Stomach (tissue), 9 donors: ENCODE results near the gene CLSTN2. TPM values are rescaled to one million over a fixed set of nuclear protein-coding genes. Genes with fewer than 3 reads are reported as not detected.

ENCODE experiments used
- DNase-seq, 2 donors: peaks; one replicate each; pipeline versions ENCODE4 v3.0.0 to v3.0.0-alpha.2; 2013 to 2019
- H3K27ac ChIP-seq, 5 donors: fragments of 200-600 bp in 4 of 5; sonication (generic) in 4 of 5; one replicate each; pipeline ENCODE4 v1.5.1; 2013 to 2019; ENCODE audit warnings: mild to moderate bottlenecking in 1 of 5, moderate library complexity in 1 of 5
- H3K27me3 ChIP-seq, 3 donors: fragments of 200-600 bp; sonication (generic); one replicate each; pipeline ENCODE4 v1.5.1; 2017 to 2019; ENCODE audit warnings: mixed run types in 1 of 3
- H3K36me3 ChIP-seq, 4 donors: fragments of 200-600 bp; sonication (generic); 1 replicate in 3 of 4; 2 replicates in 1 of 4; pipeline ENCODE4 v1.5.1; 2016 to 2019
- H3K4me1 ChIP-seq, 4 donors: fragments of 200-600 bp; sonication (generic); one replicate each; pipeline ENCODE4 v1.5.1; 2016 to 2019
- H3K4me3 ChIP-seq, 4 donors: fragments of 200-600 bp; sonication (generic) in 3 of 4; one replicate each; pipeline ENCODE4 v1.5.1; 2016 to 2019; ENCODE audit warnings: mild to moderate bottlenecking in 1 of 4
- H3K9me3 ChIP-seq, 4 donors: fragments of 200-600 bp; sonication (generic); one replicate each; pipeline ENCODE4 v1.5.1; 2016 to 2019
- CTCF ChIP-seq, 7 experiments: fragments of 450-650 bp in 4 of 7; fragments of 200-600 bp in 3 of 7; sonication (generic) in 3 of 7; IDR thresholded peaks; one replicate each; pipeline ENCODE4 v1.5.1; 2016 to 2019; ENCODE audit warnings: antibody characterized with exemption in 7 of 7, control low read depth in 2 of 7, mild to moderate bottlenecking in 1 of 7
- EP300 ChIP-seq: sonication (generic); formaldehyde crosslinking; IDR thresholded peaks from one replicate; pipeline ENCODE4 v1.6.1; 2017; ENCODE audit warnings: antibody characterized with exemption
- POLR2A ChIP-seq, 4 donors: fragments of 450-650 bp; IDR thresholded peaks; one replicate each; pipeline ENCODE4 v1.6.1; 2016; ENCODE audit warnings: antibody characterized with exemption in 4 of 4, control low read depth in 2 of 4, mild to moderate bottlenecking in 1 of 4, moderate library complexity in 1 of 4
- POLR2AphosphoS5 ChIP-seq, 3 donors: sonication (generic); formaldehyde crosslinking; IDR thresholded peaks; one replicate each; pipeline ENCODE4 v1.6.1; 2016; ENCODE audit warnings: antibody characterized with exemption in 3 of 3
- WGBS, 5 donors: extraction: QIAGEN DNeasy Blood & Tissue Kit in 3 of 5; methylation state at CpG; one replicate each; pipeline versions ENCODE4 v1.1.5 to v1.1.7; 2013 to 2018; 5-methylcytosine and 5-hydroxymethylcytosine counted together
- intact Hi-C: fragments of 100-400 bp; cut with DNase I; formaldehyde crosslinking; loops from one replicate; pipeline ENCODE4 v1.15.1; 2023; ENCODE audit warnings: low total_unique reads
- polyA plus RNA-seq, 3 donors: library from polyadenylated mRNA; stranded (reverse); fragments of 200-250 nt; gene quantifications; one replicate each; pipeline ENCODE4 v1.2.3, GENCODE V29; 2013
- total RNA-seq, 5 donors: library from RNA; depleted of rRNA; stranded (reverse); fragments of >200 nt; gene quantifications; one replicate each; pipeline versions ENCODE4 v1.1.0 to v1.2.3, GENCODE V29; 2014 to 2016
- donor health status: healthy with polysubstance abuse.
- donor health status: Bipolar disorder and iron deficiency.
- donor health status: healthy.

The CLSTN2 gene
- total and polyA plus RNA-seq, 8 donors: 0.10 to 5.4 (median 1.7) TPM

- Histone ChIP-seq H3K4me3 (no peak overlapping the region), H3K27me3 (no peaks in the 10 kb centered on the region), H3K9me3 (no peaks in the 10 kb centered on the region), H3K36me3 (no peaks in the 10 kb centered on the region), H3K27ac (peak overlapping the region in 2 of 5 donors; percentile 20 to 76), H3K4me1 (peaks cover 0 to 5% (median 0%) of the 10 kb centered on the region in 4 donors)
- 37 to 62% (median 50%) methylated on average over 6 of the region's 6 CpGs for WGBS, 5 donors
- intact Hi-C loops: no loop called here
- TF ChIP-seq POLR2A (IDR thresholded peaks at IDR 0.05) (no peak), CTCF (IDR thresholded peaks at IDR 0.05) (no peak), EP300 (no peak), POLR2AphosphoS5 (IDR thresholded peaks at IDR 0.05) (no peak)
- DNase-seq: peak in 1 of 2 donors; percentile 53
Observed at GRCh38 chr3:140055092-140055791, 120.3 kb downstream of the CLSTN2 start.

- Histone ChIP-seq H3K4me1 (peaks cover 0 to 5% (median 0%) of the 10 kb centered on the region in 4 donors), H3K4me3 (no peak overlapping the region), H3K27me3 (no peaks in the 10 kb centered on the region), H3K36me3 (no peaks in the 10 kb centered on the region), H3K27ac (peak overlapping the region in 1 of 5 donors; percentile 76), H3K9me3 (no peaks in the 10 kb centered on the region)
- 77 to 91% (median 87%) methylated on average over 4 of the region's 4 CpGs for WGBS, 5 donors
- intact Hi-C loops: no loop called here
- no peak for DNase-seq
- no peak for TF ChIP-seq CTCF (IDR thresholded peaks at IDR 0.05)
- TF ChIP-seq EP300: no peak
- no peak for TF ChIP-seq POLR2A (IDR thresholded peaks at IDR 0.05)
- TF ChIP-seq POLR2AphosphoS5 (IDR thresholded peaks at IDR 0.05): no peak
Observed at GRCh38 chr3:140056047-140056446, 121.1 kb downstream of the CLSTN2 start.

- Histone ChIP-seq H3K36me3 (no peaks in the 10 kb centered on the region), H3K27me3 (no peaks in the 10 kb centered on the region), H3K9me3 (peaks cover 0 to 6% (median 0%) of the 10 kb centered on the region in 4 donors), H3K27ac (no peak overlapping the region), H3K4me3 (no peak overlapping the region), H3K4me1 (no peaks in the 10 kb centered on the region)
- 70 to 94% (median 84%) methylated on average over 2 of the region's 2 CpGs for WGBS, 5 donors
- no peak for DNase-seq
- intact Hi-C loops: no loop called here
- TF ChIP-seq CTCF (IDR thresholded peaks at IDR 0.05): no peak
- TF ChIP-seq POLR2A (IDR thresholded peaks at IDR 0.05): no peak
- no peak for TF ChIP-seq EP300
- TF ChIP-seq POLR2AphosphoS5 (IDR thresholded peaks at IDR 0.05): no peak
Observed at GRCh38 chr3:140061211-140061610, 126.2 kb downstream of the CLSTN2 start.

- intact Hi-C loops: no loop called here
- H3K9me3 ChIP-seq: peaks cover 0 to 6% (median 0%) of the 10 kb centered on the region in 4 donors
- H3K4me3 ChIP-seq: no peak overlapping the region
- no peaks in the 10 kb centered on the region for H3K27me3 ChIP-seq
- TF ChIP-seq POLR2A (IDR thresholded peaks at IDR 0.05): no peak
- TF ChIP-seq POLR2AphosphoS5 (IDR thresholded peaks at IDR 0.05): no peak
- TF ChIP-seq CTCF (IDR thresholded peaks at IDR 0.05): no peak
- no peak for TF ChIP-seq EP300
- no peaks in the 10 kb centered on the region for H3K4me1 ChIP-seq
- DNase-seq: peak in 1 of 2 donors; percentile 39
- no peak overlapping the region for H3K27ac ChIP-seq
- no peaks in the 10 kb centered on the region for H3K36me3 ChIP-seq
Observed at GRCh38 chr3:140062461-140062860, 127.5 kb downstream of the CLSTN2 start.
